HEK293 (cell line): Measurements from ENCODE around the gene CACNA1D.

Source experiments
- MEIS1 ChIP-seq: sonication (generic); formaldehyde crosslinking; IDR thresholded peaks from 2 replicates; pipeline ENCODE4 v1.8.1; 2022; ENCODE audit warnings: missing genetic modification reagents, mild to moderate bottlenecking, borderline replicate concordance
- ZFP37 ChIP-seq: fragments of 450-650 bp; formaldehyde crosslinking; IDR thresholded peaks from 2 replicates; pipeline ENCODE4 v1.5.1; 2016; ENCODE audit warnings: missing biosample characterization, missing genetic modification characterization
- ZNF112 ChIP-seq: fragments of 450-650 bp; formaldehyde crosslinking; IDR thresholded peaks from 2 replicates; pipeline ENCODE4 v1.5.0; 2017; ENCODE audit warnings: missing biosample characterization, missing genetic modification characterization
- ZNF140 ChIP-seq: fragments of 450-650 bp; formaldehyde crosslinking; IDR thresholded peaks from 2 replicates; pipeline ENCODE4 v1.5.1; 2016; ENCODE audit warnings: missing biosample characterization, missing genetic modification characterization
- ZNF202 ChIP-seq: fragments of 450-650 bp; formaldehyde crosslinking; IDR thresholded peaks from 2 replicates; pipeline ENCODE4 v1.5.1; 2016; ENCODE audit warnings: missing biosample characterization, missing genetic modification characterization, borderline replicate concordance
- ZNF23 ChIP-seq: fragments of 450-650 bp; formaldehyde crosslinking; IDR thresholded peaks from 2 replicates; pipeline ENCODE4 v1.5.1; 2016; ENCODE audit warnings: missing biosample characterization, missing genetic modification characterization, borderline replicate concordance
- ZNF239 ChIP-seq: fragments of 450-650 bp; formaldehyde crosslinking; IDR thresholded peaks from 2 replicates; pipeline ENCODE4 v1.5.1; 2016; ENCODE audit warnings: missing biosample characterization, missing genetic modification characterization
- ZNF274 ChIP-seq, 2 experiments: fragments of 200-500 bp in 1 of 2; fragments of 450-650 bp in 1 of 2; sonication (Bioruptor generic) in 1 of 2; formaldehyde crosslinking in 1 of 2; IDR thresholded peaks; 2 replicates each; pipeline versions ENCODE4 v1.5.1 to v1.6.1; 2014 to 2016; ENCODE audit warnings: borderline replicate concordance in 1 of 2, inconsistent platforms in 1 of 2, low read length in 1 of 2, missing biosample characterization in 1 of 2, missing genetic modification characterization in 1 of 2
- ZNF302 ChIP-seq: fragments of 450-650 bp; formaldehyde crosslinking; IDR thresholded peaks from 2 replicates; pipeline ENCODE4 v1.5.1; 2016; ENCODE audit warnings: missing biosample characterization, missing genetic modification characterization, low read depth
- ZNF37A ChIP-seq: fragments of 450-650 bp; IDR thresholded peaks from 2 replicates; pipeline ENCODE4 v1.5.1; 2018; ENCODE audit warnings: missing biosample characterization, missing genetic modification characterization
- ZNF510 ChIP-seq: fragments of 450-650 bp; formaldehyde crosslinking; IDR thresholded peaks from 2 replicates; pipeline ENCODE4 v1.5.1; 2018; ENCODE audit warnings: mild to moderate bottlenecking, missing genetic modification characterization, missing biosample characterization; ENCODE audit not compliant: insufficient replicate concordance
- TF ChIP-seq, protein P1 (sequence below): fragments of 450-650 bp; formaldehyde crosslinking; IDR thresholded peaks from 2 replicates; pipeline ENCODE4 v1.5.1; 2016; ENCODE audit warnings: missing biosample characterization, missing genetic modification characterization
- TF ChIP-seq, protein P2 (sequence below): fragments of 450-650 bp; formaldehyde crosslinking; IDR thresholded peaks from 2 replicates; pipeline ENCODE4 v1.5.1; 2016; ENCODE audit warnings: missing biosample characterization, missing genetic modification characterization

DNA sequence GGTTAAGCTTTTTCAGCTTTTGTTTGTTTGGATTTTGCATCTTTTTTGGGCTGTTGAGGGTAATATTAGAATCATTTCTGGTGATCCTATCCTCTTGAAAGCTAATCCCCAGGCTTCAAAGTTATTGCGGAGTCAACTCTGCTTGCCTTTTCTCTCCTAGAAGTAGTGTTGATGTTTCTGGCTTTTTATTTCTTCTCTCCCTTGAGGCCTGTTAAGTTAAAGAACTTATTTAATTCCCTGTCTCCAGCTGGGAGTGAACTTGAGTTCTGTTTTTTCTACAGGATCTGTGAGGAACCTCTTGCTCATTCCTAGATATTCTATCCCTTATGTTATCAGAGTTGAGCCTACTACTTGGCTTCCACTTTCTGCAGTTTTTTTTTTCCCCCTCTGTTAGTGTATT lies 34.1 kb upstream of the CACNA1D start:
- TF ChIP-seq, protein P1, sequence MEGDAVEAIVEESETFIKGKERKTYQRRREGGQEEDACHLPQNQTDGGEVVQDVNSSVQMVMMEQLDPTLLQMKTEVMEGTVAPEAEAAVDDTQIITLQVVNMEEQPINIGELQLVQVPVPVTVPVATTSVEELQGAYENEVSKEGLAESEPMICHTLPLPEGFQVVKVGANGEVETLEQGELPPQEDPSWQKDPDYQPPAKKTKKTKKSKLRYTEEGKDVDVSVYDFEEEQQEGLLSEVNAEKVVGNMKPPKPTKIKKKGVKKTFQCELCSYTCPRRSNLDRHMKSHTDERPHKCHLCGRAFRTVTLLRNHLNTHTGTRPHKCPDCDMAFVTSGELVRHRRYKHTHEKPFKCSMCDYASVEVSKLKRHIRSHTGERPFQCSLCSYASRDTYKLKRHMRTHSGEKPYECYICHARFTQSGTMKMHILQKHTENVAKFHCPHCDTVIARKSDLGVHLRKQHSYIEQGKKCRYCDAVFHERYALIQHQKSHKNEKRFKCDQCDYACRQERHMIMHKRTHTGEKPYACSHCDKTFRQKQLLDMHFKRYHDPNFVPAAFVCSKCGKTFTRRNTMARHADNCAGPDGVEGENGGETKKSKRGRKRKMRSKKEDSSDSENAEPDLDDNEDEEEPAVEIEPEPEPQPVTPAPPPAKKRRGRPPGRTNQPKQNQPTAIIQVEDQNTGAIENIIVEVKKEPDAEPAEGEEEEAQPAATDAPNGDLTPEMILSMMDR (tag by site-specific recombination): no peak
- TF ChIP-seq ZNF112 (tag by site-specific recombination) (no peak), ZNF23 (tag by site-specific recombination) (no peak), ZNF274 (IDR thresholded peaks at IDR 0.05; ENCODE audit: low read length) (no peak), ZNF274 (tag by site-specific recombination; IDR thresholded peaks at IDR 0.05; ENCODE audit: borderline replicate concordance) (no peak), ZNF239 (no peak), ZFP37 (tag by site-specific recombination) (no peak), ZNF37A (tag by site-specific recombination) (no peak), ZNF202 (no peak), ZNF302 (no peak), ZNF140 (tag by site-specific recombination) (no peak), ZNF510 (tag by site-specific recombination) (no peak), MEIS1 (CRISPR knock-in tag) (no peak)
- TF ChIP-seq, protein P2, sequence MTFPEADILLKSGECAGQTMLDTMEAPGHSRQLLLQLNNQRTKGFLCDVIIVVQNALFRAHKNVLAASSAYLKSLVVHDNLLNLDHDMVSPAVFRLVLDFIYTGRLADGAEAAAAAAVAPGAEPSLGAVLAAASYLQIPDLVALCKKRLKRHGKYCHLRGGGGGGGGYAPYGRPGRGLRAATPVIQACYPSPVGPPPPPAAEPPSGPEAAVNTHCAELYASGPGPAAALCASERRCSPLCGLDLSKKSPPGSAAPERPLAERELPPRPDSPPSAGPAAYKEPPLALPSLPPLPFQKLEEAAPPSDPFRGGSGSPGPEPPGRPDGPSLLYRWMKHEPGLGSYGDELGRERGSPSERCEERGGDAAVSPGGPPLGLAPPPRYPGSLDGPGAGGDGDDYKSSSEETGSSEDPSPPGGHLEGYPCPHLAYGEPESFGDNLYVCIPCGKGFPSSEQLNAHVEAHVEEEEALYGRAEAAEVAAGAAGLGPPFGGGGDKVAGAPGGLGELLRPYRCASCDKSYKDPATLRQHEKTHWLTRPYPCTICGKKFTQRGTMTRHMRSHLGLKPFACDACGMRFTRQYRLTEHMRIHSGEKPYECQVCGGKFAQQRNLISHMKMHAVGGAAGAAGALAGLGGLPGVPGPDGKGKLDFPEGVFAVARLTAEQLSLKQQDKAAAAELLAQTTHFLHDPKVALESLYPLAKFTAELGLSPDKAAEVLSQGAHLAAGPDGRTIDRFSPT (tag by site-specific recombination): no peak
